ENCODE results near the gene LRP8. TPM values are rescaled to one million over a fixed set of nuclear protein-coding genes. Genes with fewer than 3 reads are reported as not detected.

The LRP8 gene
- total RNA-seq, 1 donor from 2014 or later = 15.6 TPM

GRCh38 chr1:53308506-53308905 lies 19.4 kb downstream of the LRP8 start:
- H3K79me2 ChIP-seq (ENCODE audit: low read depth) = peaks cover 50% of the 10 kb centered on the region
- H3K9ac ChIP-seq = no peak overlapping the region
- peaks cover 9% of the 10 kb centered on the region for H3K27me3 Mint-ChIP-seq (ENCODE audit: insufficient read depth, low read depth)
- H3K4me1 Mint-ChIP-seq = peaks cover 63% of the 10 kb centered on the region
- no peak overlapping the region for H3K27ac Mint-ChIP-seq
- H3K4me3 ChIP-seq = no peak overlapping the region
- no peaks in the 10 kb centered on the region for H3K9me3 ChIP-seq (ENCODE audit: low read depth)
- H3K27me3 ChIP-seq = no peaks in the 10 kb centered on the region
- no peak overlapping the region for H3K27ac ChIP-seq
- peaks cover 63% of the 10 kb centered on the region for H4K20me1 ChIP-seq (ENCODE audit: low read depth)
- H3K4me2 ChIP-seq = no peak overlapping the region
- H3K9me3 Mint-ChIP-seq = peaks cover 3% of the 10 kb centered on the region
- H3K36me3 Mint-ChIP-seq = no peaks in the 10 kb centered on the region
- peak overlapping the region; percentile 43 for H3K4me3 Mint-ChIP-seq
- H3K36me3 ChIP-seq = no peaks in the 10 kb centered on the region
- H2AFZ ChIP-seq (replicated peaks) = no peak overlapping the region
- TF ChIP-seq EZH2phosphoT487 (IDR thresholded peaks at IDR 0.05) (no peak), CTCF (IDR thresholded peaks at IDR 0.05) (no peak), EZH2 (IDR thresholded peaks at IDR 0.05) (no peak)
- peaks cover 34% of the 10 kb centered on the region for H3K4me1 ChIP-seq
- H3F3A ChIP-seq (ENCODE audit: low read depth) = no peaks in the 10 kb centered on the region
- DNase-seq (ENCODE audit: low spot score) = no peak

GRCh38 chr1:53307037-53307436 lies 20.8 kb downstream of the LRP8 start:
- TF ChIP-seq EZH2 (IDR thresholded peaks at IDR 0.05) = no peak
- Histone ChIP-seq H3K4me1 (peaks cover 40% of the 10 kb centered on the region), H3K9ac (no peak overlapping the region), H3K36me3 (no peaks in the 10 kb centered on the region), H3K4me2 (no peak overlapping the region), H3K9me3 (ENCODE audit: low read depth) (no peaks in the 10 kb centered on the region), H3K4me3 (no peak overlapping the region), H3F3A (ENCODE audit: low read depth) (no peaks in the 10 kb centered on the region), H3K27me3 (no peaks in the 10 kb centered on the region), H2AFZ (replicated peaks) (no peak overlapping the region), H3K27ac (no peak overlapping the region), H4K20me1 (ENCODE audit: low read depth) (peaks cover 58% of the 10 kb centered on the region), H3K79me2 (ENCODE audit: low read depth) (peaks cover 55% of the 10 kb centered on the region)
- Mint-ChIP-seq H3K36me3 (no peaks in the 10 kb centered on the region), H3K27me3 (ENCODE audit: insufficient read depth, low read depth) (peaks cover 9% of the 10 kb centered on the region), H3K9me3 (peaks cover 3% of the 10 kb centered on the region), H3K4me1 (peaks cover 75% of the 10 kb centered on the region), H3K4me3 (peak overlapping the region; percentile 67), H3K27ac (peak overlapping the region; percentile 76)
- DNase-seq (ENCODE audit: low spot score) = no peak

GRCh38 chr1:53306168-53306567 lies 21.7 kb downstream of the LRP8 start:
- no peak overlapping the region for H2AFZ ChIP-seq (replicated peaks)
- no peak for TF ChIP-seq CTCF (IDR thresholded peaks at IDR 0.05)
- no peak for TF ChIP-seq EZH2 (IDR thresholded peaks at IDR 0.05)
- H4K20me1 ChIP-seq (ENCODE audit: low read depth) = peaks cover 51% of the 10 kb centered on the region
- no peak overlapping the region for H3K4me2 ChIP-seq
- Mint-ChIP-seq H3K4me3 (no peak overlapping the region), H3K27ac (peak overlapping the region; percentile 91), H3K4me1 (peaks cover 72% of the 10 kb centered on the region), H3K36me3 (no peaks in the 10 kb centered on the region), H3K9me3 (peaks cover 3% of the 10 kb centered on the region), H3K27me3 (ENCODE audit: insufficient read depth, low read depth) (peaks cover 9% of the 10 kb centered on the region)
- no peak overlapping the region for H3K9ac ChIP-seq
- peaks cover 57% of the 10 kb centered on the region for H3K79me2 ChIP-seq (ENCODE audit: low read depth)
- H3K4me3 ChIP-seq = no peak overlapping the region
- peaks cover 40% of the 10 kb centered on the region for H3K4me1 ChIP-seq
- no peaks in the 10 kb centered on the region for H3K36me3 ChIP-seq
- no peaks in the 10 kb centered on the region for H3K27me3 ChIP-seq
- no peaks in the 10 kb centered on the region for H3F3A ChIP-seq (ENCODE audit: low read depth)
- H3K9me3 ChIP-seq (ENCODE audit: low read depth) = no peaks in the 10 kb centered on the region
- DNase-seq (ENCODE audit: low spot score) = no peak
- no peak overlapping the region for H3K27ac ChIP-seq

GRCh38 chr1:53305650-53306049 lies 22.2 kb downstream of the LRP8 start:
- DNase-seq (ENCODE audit: low spot score) = no peak
- H3K9ac ChIP-seq = no peak overlapping the region
- peaks cover 57% of the 10 kb centered on the region for H3K79me2 ChIP-seq (ENCODE audit: low read depth)
- no peak overlapping the region for H2AFZ ChIP-seq (replicated peaks)
- peaks cover 40% of the 10 kb centered on the region for H3K4me1 ChIP-seq
- no peaks in the 10 kb centered on the region for H3K9me3 ChIP-seq (ENCODE audit: low read depth)
- peaks cover 3% of the 10 kb centered on the region for H3K9me3 Mint-ChIP-seq
- H3K27me3 ChIP-seq = no peaks in the 10 kb centered on the region
- H3K27ac Mint-ChIP-seq = peak overlapping the region; percentile 91
- no peak overlapping the region for H3K27ac ChIP-seq
- H3K36me3 Mint-ChIP-seq = no peaks in the 10 kb centered on the region
- no peaks in the 10 kb centered on the region for H3K36me3 ChIP-seq
- H3K4me3 ChIP-seq = no peak overlapping the region
- H3K4me1 Mint-ChIP-seq = peaks cover 71% of the 10 kb centered on the region
- H3K4me3 Mint-ChIP-seq = no peak overlapping the region
- no peaks in the 10 kb centered on the region for H3F3A ChIP-seq (ENCODE audit: low read depth)
- peaks cover 13% of the 10 kb centered on the region for H3K27me3 Mint-ChIP-seq (ENCODE audit: insufficient read depth, low read depth)
- H3K4me2 ChIP-seq = no peak overlapping the region
- peaks cover 46% of the 10 kb centered on the region for H4K20me1 ChIP-seq (ENCODE audit: low read depth)
- no peak for TF ChIP-seq EZH2phosphoT487 (IDR thresholded peaks at IDR 0.05)
- TF ChIP-seq EZH2 (IDR thresholded peaks at IDR 0.05) = no peak
- no peak for TF ChIP-seq CTCF (IDR thresholded peaks at IDR 0.05)
